Epithelial cell of proximal tubule (primary cell): Measurements from ENCODE around the gene FCN1. TPM values are rescaled to one million over a fixed set of nuclear protein-coding genes. Genes with fewer than 3 reads are reported as not detected.

ENCODE experiments used
- DNase-seq: peaks from one replicate; pipeline ENCODE4 v3.0.0-alpha.2; 2011; ENCODE audit warnings: low read depth
- H3K4me3 ChIP-seq: 2 replicates; pipeline ENCODE4 v1.5.1; 2011; ENCODE audit warnings: low read depth, mild to moderate bottlenecking, low read length
- CTCF ChIP-seq: conservative IDR thresholded peaks from 2 replicates; pipeline ENCODE4 v1.5.1; 2012; ENCODE audit warnings: low read depth, mild to moderate bottlenecking, low read length
- total RNA-seq: library from RNA; depleted of rRNA; stranded (reverse); fragments of >200 nt; gene quantifications from 2 replicates; pipeline ENCODE4 v1.2.3, GENCODE V29; 2015

FCN1 gene
- total RNA-seq, 1 donor from 2014 or later: not detected

GRCh38 chr9:134908524-134909309 lies 9.0 kb downstream of the FCN1 start:
- DNase-seq: no peak
- TF ChIP-seq CTCF: no peak
- H3K4me3 ChIP-seq: no peak overlapping the region

- no peak for DNase-seq
- no peak for TF ChIP-seq CTCF
- H3K4me3 ChIP-seq: no peak overlapping the region
Measured at GRCh38 chr9:134902936-134903335, 14.8 kb downstream of the FCN1 start.

GRCh38 chr9:134899818-134900217 lies 17.9 kb downstream of the FCN1 start:
- DNase-seq: no peak
- H3K4me3 ChIP-seq: no peak overlapping the region
- TF ChIP-seq CTCF: no peak

GRCh38 chr9:134899168-134899567 lies 18.5 kb downstream of the FCN1 start:
- H3K4me3 ChIP-seq: no peak overlapping the region
- no peak for TF ChIP-seq CTCF
- no peak for DNase-seq

- H3K4me3 ChIP-seq: no peak overlapping the region
- TF ChIP-seq CTCF: no peak
Measured at GRCh38 chr9:134898319-134898718, 19.4 kb downstream of the FCN1 start.

GRCh38 chr9:134897584-134898170 lies 20.0 kb downstream of the FCN1 start:
- DNase-seq: no peak
- H3K4me3 ChIP-seq: no peak overlapping the region
- no peak for TF ChIP-seq CTCF

More at GRCh38 chr9:134898319-134898718, 19.4 kb downstream of the FCN1 start:
- DNase-seq: no peak
